Measurements from ENCODE around the gene NKAIN1.

GRCh38 chr1:31239653-31240241, at the start of gene NKAIN1:
- no peak for TF ChIP-seq CTCF (IDR thresholded peaks at IDR 0.05)
- no peak for TF ChIP-seq EZH2 (IDR thresholded peaks at IDR 0.05; ENCODE audit: borderline replicate concordance, insufficient read depth, low read depth, low read length, poor library complexity, severe bottlenecking)
